NCI-H526 treated with DMSO at 0.1 percent for 48 hours (cell line): ENCODE results near the gene POLR2J3.
"Not testable (repeated sequence)": the region's sequence is repeated elsewhere in the genome, so short reads cannot be mapped to it uniquely, and the experiment has no call there.

Experiments
- DNase-seq: peaks from one replicate; lab custom pipeline; 2025; lab: John Stamatoyannopoulos, UW

The POLR2J3 gene

GRCh38 chr7:102572261-102573239, at the start of gene POLR2J3:
TSS of gene POLR2J3 (minus strand) at chr7:102572583. CDS start at chr7:102572521, 62 bp downstream.
- DNase-seq: not testable (repeated sequence)

DNA sequence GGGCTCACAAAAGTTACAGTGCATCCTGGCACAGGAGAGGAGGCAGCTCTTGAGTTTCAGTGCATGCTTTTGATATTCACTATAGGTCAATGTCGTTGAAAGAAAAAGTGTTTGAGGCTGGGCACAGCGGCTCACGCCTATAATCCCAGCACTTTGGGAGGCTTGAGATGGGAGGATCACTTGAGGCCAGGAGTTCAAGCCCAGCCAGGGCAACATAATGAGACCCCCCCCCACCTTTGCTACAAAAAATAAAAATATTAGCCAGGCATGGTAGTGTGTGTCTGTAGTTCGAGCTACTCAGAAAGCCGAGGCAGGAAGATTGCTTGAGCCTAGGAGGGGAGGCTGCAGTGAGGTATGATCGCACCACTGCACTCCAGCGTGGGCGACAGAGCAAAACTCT, 45.7 kb upstream of the POLR2J3 start:
- not testable (repeated sequence) for DNase-seq

DNA sequence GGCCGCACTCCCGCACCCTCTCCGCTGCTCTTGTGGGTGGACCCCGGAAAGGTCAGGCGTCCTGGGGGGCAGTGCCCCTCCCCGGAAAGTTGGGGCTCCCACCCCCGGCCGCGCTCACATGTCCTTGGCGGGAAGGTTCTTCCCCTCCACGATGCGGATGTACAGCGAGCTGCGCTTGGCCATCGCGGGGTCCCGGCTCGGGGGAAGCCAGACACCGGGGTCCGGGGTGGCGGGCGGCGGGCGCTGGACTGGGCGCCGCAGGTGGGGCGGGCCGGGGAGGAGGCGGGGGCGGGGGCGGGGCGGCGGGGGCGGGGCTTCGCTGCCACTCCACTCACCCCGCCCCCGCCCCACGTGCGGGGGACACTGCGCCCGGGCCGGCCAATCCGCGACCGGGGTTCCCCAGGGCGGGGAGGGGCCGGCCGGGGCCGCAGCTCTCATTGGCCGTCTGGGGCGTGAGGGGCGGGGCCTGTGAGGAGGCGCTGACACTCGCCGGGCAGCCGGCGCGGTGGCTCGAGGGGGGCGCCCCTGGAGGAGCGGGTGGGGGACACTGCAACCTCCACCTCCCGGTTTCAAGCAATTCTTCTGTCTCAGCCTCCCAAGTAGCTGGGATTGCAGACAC, 44.2 kb upstream of the POLR2J3 start, which contains the start of gene RASA4:
RASA4 (minus strand) TSS at position 250 of the 619 bp plus-strand sequence; CDS start at position 183, 67 bp downstream.
- not testable (repeated sequence) for DNase-seq

- DNase-seq: not testable (repeated sequence)
These were observed 43.5 kb upstream of the POLR2J3 start for GRCh38 chr7:102615930-102616329.

DNA sequence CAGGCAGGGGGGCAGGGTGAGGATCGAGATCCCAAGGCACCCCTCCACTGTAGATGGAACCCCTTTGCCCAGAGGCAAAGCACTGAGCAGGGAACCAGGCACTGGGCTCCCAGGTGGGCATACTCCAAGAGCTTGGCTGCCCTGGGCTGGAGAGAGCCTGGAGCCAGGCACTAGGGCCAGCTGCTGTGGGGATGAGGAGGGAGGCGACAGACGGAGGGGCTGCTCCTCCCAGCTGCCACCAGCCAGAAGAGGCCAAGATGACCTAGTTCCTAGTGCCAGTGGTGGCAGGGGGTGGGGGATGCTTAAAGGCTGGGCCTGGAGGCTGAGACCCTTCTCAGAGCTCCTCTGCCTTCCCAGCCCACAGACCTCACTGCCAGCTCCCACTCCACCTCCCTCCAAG, 42.5 kb upstream of the POLR2J3 start:
- not testable (repeated sequence) for DNase-seq

DNA sequence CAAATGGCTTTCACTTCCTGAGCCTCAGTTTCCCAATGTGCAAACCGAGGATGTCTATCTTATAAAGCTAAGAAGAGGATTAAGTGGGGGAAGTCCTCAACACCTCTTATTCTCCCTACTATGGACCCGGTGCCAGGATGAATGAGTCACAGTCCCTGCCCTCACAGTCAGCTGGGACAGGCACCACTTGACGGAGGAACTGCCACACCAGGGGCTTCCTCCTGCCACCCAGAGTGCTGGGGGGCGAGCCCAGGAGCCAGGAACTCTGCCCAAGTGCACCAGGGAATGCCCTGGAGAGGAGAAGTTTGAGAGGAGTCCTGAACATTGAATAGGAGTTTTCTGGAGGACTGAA, 41.9 kb upstream of the POLR2J3 start:
- DNase-seq: not testable (repeated sequence)

- DNase-seq: not testable (repeated sequence)
These were observed 41.4 kb upstream of the POLR2J3 start for GRCh38 chr7:102613575-102614345.

- not testable (repeated sequence) for DNase-seq
These were observed 39.4 kb upstream of the POLR2J3 start for GRCh38 chr7:102611675-102612325.

GRCh38 chr7:102611013-102611674, 38.8 kb upstream of the POLR2J3 start:
- DNase-seq: not testable (repeated sequence)

DNA sequence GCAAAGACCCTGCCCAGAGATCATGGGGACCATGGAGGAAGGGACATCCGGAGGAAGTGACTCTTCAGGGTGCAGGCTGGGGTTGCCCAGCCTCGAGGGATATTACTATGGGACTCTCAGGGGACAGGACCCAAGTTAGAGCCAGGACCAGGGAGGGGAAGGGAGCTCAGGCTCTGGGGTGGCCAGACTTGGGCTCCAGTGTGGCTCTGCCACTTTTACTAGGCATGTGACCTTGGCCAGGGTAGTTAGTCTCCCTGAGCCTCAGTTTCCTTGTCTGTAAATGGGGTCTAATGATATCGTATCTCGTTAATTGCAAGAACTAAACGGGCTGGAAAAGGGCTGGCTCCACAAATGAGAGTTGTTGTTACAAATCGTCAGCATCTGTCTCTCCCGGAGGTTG, 38.1 kb upstream of the POLR2J3 start:
- not testable (repeated sequence) for DNase-seq

DNA sequence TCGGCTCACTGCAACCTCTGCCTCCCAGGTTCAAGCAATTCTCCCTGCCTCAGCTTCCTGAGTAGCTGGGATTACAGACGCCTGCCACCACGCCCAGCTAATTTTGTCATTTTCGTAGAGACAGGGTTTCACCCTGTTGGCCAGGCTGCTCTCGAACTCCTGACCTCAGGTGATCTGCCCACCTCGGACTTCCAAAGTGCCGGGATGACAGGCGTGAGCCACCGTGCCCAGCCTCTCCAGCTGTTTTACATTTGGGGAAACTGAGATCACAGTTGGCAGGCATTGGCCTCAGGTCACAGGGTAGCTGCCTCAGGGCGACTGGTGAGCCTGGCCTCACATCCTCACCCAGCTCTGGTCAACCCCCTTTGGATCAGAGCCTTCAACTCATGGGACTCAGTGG, 37.4 kb upstream of the POLR2J3 start:
- not testable (repeated sequence) for DNase-seq

- not testable (repeated sequence) for DNase-seq
These were observed 34.5 kb upstream of the POLR2J3 start for GRCh38 chr7:102606848-102607247.

GRCh38 chr7:102604431-102605145, 32.2 kb upstream of the POLR2J3 start:
- not testable (repeated sequence) for DNase-seq

GRCh38 chr7:102602317-102602716, 29.9 kb upstream of the POLR2J3 start:
- DNase-seq: not testable (repeated sequence)

DNA sequence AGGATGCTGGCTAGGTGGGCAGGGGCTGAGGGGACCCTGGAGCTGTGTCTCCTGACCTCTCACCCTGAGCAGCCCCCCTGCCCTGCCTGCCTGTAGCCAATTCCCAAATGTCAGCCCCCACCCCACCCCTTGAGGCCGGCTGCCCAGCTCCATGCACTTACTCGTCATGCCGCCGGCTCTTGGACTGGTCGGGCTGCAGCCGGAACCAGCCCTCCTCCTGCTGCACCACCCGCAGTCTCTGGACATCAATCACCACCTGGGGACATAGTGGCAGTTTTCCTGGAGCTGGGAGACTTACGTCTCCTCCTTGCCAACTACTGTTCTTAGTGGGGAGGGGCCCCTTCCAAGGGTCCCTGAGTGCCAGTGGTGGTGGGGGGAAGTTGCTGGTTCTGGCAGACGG, 27.3 kb upstream of the POLR2J3 start:
- DNase-seq: not testable (repeated sequence)

- DNase-seq: not testable (repeated sequence)
These were observed 23.7 kb upstream of the POLR2J3 start for GRCh38 chr7:102596036-102596435.

- not testable (repeated sequence) for DNase-seq
These were observed 21.4 kb upstream of the POLR2J3 start for GRCh38 chr7:102593637-102594334.

DNA sequence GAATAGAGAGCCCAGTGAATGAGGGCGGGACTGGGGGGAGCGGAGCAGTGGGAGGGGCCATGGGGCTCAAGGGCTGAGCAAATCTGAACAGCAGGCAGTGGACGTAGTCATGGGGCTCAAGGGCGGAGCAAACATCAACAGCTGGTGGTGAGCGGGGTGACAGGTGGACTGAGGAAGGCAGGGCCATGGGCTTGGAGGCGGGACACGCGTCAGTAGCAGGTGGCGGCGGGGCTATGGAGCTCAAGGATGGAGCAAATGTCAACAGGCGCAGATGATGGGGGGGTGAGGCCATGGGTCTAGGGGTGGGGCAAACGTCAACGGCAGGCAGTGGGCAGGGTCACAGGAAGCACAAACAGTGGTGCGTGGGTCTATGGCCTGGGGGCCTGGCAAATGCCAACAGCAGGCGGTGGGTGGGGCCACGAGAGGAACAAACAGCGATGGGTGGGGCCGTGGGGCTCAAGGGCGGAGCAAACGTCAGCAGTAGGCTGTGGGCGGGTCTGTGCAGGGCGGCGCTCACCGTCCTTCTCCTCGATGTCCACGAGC, 20.2 kb upstream of the POLR2J3 start:
- DNase-seq: not testable (repeated sequence)

GRCh38 chr7:102589857-102590256, 17.5 kb upstream of the POLR2J3 start:
- DNase-seq: not testable (repeated sequence)
